Loucy (cell line): ENCODE results near the gene EPHA6.

Experiments
- EZH2phosphoT487 ChIP-seq: fragments of 200-600 bp; IDR thresholded peaks from 2 replicates; pipeline ENCODE4 v1.6.1; 2018; ENCODE audit warnings: antibody characterized with exemption, mild to moderate bottlenecking, moderate library complexity, borderline replicate concordance
- TF ChIP-seq, protein P1 (sequence below): fragments of 200-600 bp; sonication (generic); conservative IDR thresholded peaks from 2 replicates; pipeline ENCODE4 v1.5.1; 2014; ENCODE audit warnings: mild to moderate bottlenecking, antibody characterized with exemption, low read length

- TF ChIP-seq, protein P1, sequence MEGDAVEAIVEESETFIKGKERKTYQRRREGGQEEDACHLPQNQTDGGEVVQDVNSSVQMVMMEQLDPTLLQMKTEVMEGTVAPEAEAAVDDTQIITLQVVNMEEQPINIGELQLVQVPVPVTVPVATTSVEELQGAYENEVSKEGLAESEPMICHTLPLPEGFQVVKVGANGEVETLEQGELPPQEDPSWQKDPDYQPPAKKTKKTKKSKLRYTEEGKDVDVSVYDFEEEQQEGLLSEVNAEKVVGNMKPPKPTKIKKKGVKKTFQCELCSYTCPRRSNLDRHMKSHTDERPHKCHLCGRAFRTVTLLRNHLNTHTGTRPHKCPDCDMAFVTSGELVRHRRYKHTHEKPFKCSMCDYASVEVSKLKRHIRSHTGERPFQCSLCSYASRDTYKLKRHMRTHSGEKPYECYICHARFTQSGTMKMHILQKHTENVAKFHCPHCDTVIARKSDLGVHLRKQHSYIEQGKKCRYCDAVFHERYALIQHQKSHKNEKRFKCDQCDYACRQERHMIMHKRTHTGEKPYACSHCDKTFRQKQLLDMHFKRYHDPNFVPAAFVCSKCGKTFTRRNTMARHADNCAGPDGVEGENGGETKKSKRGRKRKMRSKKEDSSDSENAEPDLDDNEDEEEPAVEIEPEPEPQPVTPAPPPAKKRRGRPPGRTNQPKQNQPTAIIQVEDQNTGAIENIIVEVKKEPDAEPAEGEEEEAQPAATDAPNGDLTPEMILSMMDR: no peak
- TF ChIP-seq EZH2phosphoT487: no peak
Measured at GRCh38 chr3:97347780-97348179, 533.4 kb downstream of the EPHA6 start.
